Suppressor macrophage treated with lipopolysaccharide for 1 hour (primary cell): ENCODE results near the gene ZBTB7C.

ENCODE experiments used
- DNase-seq, 3 donors: peaks; one replicate each; pipeline ENCODE4 v3.0.0-alpha.2; 2020 to 2022

ZBTB7C gene

DNA sequence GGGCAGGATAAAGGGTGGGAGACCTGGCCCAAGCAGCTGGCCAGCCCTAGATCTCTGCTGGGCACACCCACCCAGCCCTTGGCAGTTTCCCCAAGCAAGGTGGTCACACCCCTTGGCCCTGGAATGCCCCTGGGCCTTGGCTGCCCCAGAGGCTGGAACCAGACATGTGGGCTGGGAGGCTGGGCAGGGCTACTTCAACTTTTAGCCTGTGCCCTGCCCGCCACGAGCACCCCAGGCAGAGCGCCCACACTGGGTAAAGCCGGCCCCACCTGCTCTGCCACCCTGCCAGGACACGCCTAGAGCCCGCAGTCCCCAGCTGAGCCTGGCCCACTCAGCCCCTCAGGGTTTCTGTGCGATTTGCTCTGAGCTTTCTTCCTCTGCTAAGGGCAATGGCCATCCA, 359.0 kb downstream of the ZBTB7C start:
- DNase-seq = no peak

GRCh38 chr18:48049757-48050156, 359.4 kb downstream of the ZBTB7C start:
- DNase-seq = no peak

DNA sequence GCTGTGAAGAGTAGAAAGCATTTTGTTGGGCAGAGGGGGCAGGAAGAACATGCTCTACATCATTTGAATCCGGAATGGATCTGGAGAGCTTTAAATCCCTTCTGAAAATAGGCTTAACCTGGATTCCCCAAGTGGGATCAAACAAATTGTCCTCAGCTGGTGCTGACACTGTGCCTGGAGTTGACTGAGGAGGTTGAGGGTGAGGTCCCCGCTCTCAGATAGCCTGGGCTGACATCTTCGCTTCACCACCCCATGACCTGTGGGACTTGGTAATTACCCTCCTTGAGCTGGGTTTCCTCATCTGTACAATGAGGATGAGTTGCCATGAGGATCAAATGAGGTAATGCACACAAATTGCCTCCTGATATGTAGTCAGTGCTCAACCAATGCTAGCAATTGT, 360.9 kb downstream of the ZBTB7C start:
- no peak for DNase-seq

GRCh38 chr18:48046843-48047242, 362.3 kb downstream of the ZBTB7C start:
- no peak for DNase-seq

DNA sequence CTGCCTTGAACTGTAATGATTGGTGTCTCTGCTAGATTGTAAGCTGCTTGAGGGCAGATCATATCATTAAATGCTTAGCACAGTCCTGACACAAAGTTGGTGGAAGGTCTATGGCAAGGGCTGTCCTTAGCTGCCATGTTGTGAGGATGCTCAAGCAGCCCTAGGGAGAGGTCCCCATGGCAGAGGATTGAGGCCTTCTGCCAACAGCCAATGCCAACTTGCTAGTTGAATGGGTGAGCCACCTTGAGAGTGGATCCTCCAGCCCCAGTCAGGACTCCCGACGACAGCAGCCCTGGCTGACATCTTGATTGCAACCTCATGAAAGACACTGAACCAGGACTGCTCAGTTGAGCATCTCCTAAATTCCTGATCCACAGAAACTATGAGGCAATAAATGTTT, 363.4 kb downstream of the ZBTB7C start:
- DNase-seq = no peak

- no peak for DNase-seq
Observed at GRCh38 chr18:48044944-48045343, 364.2 kb downstream of the ZBTB7C start.

DNA sequence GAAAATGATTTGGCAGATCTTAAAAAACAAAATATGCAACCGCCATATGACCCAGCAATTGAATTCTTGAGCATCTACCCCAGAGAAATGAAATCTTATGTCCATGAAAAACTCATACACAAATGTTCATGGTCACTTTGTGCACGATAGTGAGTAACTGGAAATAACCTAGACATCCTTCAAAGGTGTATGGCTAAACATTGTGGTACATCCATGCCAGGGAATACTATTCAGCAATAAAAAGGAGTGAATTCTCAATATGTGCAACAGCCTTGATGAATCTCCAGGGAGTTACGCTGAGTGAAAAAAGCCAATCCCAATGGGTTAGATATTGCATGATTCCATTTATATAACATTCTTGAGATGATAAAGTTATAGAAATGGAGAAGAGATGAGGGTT, 366.0 kb downstream of the ZBTB7C start:
- no peak for DNase-seq

DNA sequence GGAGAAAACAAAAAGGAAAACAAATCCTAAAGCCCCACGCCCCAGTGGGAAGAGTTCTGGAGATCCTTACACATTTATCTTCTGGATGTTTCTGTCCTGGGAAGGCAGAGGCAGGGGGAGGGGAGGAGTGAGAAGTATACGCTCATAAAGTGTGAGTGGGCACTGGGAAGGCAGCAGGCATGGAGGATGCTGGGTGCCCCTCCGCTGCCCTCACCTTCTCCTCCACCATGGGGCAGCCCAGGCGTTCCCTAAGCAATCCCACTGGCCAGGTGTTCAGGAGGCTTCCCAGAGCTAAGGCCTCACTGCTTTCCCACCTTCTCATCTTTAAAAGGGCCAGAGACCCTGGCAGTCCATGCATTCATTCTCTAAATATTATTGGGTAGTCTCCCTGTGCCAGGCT, 366.8 kb downstream of the ZBTB7C start:
- DNase-seq = no peak

GRCh38 chr18:48040457-48041110, 368.6 kb downstream of the ZBTB7C start:
- no peak for DNase-seq

DNA sequence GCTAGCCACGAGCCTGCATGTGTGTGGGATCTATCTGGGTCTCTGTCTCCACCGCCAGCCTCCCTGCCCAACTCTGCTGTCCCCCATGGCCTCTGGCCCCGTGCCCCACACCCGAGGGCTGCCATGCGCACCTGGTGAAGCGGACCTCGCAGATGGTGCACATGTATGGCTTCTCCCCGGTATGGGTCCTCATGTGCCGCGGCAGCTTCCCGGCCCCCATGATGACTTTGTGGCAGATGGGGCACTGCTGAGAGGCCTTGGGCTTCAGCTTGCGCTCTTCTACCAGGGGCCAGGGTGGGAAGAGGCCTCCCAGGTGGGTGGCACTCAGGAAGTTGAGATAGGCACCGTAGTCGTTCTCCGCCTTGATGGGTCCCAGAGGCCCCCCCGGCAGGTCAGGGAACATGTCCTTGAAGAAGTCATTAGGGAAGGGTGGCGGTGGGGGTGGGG, 369.4 kb downstream of the ZBTB7C start:
- DNase-seq = no peak

DNA sequence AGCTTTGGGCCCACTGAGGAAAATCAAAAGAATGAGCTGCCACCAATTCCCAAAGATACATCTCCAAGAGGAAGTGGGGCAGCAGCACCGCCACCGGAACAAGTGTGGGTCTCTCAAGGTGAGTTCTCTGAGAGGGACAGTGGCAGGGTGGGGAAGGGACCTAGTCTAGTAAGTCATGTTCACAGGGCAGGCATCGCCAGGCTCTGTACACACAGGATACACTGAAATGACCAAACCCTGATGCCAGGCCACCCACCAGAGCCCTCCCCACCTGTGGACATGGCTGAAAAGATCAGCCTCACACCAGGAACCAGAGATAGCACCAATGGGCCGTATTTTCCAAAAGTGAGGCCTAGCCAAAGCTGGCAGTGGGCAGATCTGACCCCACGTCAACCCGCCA, 370.5 kb downstream of the ZBTB7C start:
- DNase-seq = no peak

GRCh38 chr18:48037481-48038271, 371.5 kb downstream of the ZBTB7C start:
- DNase-seq = no peak

- no peak for DNase-seq
Observed at GRCh38 chr18:48036641-48037421, 372.4 kb downstream of the ZBTB7C start.

DNA sequence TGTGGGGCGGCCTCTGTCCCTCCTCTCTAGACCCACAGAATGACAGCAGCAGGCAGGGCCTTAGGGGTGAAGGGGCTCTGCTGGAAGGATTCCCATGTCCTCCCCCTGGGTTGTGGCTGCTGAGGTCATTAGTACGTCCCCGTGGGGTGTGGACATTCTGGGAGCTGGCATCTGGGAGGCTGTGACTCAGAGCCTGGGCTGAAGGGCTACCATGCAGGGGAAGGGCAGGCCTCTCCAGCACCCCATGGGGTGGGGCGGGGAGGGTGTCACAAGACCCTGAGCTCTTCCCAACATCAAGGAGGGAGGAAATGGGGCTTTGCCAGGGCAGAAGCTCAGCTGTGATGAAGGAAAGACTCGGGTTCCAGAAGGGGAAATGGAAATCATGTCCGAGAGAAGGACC, 373.0 kb downstream of the ZBTB7C start:
- peak in 2 of 3 donors; percentile 19 to 22 for DNase-seq

GRCh38 chr18:48035556-48035860, 373.7 kb downstream of the ZBTB7C start:
- no peak for DNase-seq

GRCh38 chr18:48034651-48035555, 374.3 kb downstream of the ZBTB7C start:
- no peak for DNase-seq

DNA sequence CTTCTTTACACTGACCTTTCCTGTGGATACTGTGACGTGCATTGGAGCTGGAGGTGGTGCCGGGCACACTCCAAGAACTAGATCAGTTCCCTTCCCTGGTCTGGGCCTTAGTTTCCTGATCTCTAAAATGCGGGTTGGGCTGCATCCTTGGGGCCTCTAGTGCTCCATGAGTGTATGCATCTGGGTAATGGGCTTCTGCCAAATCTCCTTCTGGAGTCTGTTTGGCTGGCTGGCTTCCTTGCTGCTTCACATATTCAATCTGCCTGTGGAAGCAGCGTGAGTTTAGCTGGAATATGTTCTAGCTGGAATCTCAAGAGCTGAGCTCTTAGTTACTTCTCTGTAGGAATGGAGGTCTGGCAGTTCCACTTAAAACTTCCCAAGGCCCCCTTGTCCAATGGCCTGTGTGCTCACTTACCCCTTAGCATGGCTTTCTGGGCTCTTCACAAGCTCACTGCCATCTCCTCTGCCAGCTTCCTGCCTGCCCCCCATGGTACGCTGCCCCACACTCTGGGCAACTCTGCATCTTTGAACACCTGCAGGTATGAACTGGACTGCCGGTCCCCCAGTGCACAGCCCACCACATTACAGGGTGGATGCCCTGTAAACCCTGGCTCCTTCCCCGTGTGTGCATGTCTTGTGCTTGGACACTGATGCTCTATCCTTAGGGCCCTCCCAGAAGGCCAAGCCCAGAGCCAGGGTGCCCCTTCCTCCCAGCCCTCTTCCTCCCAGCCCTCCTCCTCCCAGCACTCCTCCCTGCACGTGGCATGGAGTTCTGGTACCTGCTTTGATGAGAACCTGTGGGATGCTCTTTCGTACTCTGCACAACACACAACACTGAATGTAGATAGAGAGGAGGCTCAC, 375.2 kb downstream of the ZBTB7C start:
- DNase-seq = no peak

DNA sequence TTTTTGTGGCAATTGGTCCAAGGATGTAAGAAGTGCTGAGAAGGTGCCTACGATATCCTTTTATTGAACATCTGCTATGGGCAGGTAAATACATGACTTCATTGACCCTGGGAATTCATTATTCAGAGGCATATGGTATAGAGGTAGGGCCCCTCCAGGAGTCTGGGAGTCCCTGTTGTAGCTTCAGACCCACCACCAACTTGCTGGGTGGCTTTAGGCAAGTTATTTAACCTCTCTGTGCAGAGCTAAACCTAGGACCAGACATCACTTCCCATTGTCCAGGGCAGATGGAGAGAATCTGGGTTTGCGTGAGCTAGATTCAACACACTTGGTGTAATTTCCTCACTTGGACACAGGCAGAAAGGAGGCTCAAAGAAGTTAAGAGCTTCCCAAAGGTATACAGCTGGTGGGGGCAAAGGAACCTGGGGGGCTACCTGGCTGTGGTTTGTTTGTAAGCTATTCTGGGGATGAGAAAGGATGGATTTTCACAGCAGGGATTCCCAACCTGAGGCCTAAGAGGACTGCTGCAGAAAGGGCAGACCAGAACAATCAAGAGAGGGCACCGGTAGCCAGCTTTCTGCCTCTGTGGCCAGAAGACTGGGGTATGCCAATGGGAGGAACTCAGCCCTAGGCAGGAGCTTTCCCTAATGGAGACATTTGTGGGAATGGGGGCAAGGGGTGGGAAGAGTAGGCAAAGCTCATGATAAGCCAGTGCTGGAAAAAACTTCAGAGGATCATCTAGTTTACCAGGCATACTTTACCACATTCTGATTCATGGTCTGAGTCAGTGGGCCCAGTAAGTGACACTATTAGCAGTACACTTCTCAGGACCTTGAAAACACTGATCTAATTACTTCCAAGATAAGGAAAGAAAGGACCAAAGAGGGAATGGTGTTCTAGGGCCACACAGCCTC, 376.1 kb downstream of the ZBTB7C start:
- no peak for DNase-seq

DNA sequence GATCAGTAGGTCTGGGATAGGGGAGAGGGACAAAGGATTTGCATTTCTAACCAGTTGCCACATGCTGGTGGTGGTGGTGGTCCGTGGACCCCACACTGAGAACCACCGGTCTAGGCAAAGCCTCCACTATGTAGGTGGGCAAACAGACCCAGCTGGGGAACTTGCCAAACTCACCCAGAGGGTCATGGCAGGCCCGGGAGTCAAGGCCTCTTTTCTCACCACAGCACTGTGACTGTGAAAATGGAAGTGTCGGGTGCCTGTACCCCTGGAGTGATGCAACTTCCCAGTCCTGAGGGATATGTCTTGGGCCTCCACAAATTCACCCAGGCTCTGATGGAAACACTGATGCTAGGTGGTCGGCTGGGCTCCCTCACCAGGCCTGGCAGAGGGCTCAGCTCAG, 377.5 kb downstream of the ZBTB7C start:
- DNase-seq = no peak

DNA sequence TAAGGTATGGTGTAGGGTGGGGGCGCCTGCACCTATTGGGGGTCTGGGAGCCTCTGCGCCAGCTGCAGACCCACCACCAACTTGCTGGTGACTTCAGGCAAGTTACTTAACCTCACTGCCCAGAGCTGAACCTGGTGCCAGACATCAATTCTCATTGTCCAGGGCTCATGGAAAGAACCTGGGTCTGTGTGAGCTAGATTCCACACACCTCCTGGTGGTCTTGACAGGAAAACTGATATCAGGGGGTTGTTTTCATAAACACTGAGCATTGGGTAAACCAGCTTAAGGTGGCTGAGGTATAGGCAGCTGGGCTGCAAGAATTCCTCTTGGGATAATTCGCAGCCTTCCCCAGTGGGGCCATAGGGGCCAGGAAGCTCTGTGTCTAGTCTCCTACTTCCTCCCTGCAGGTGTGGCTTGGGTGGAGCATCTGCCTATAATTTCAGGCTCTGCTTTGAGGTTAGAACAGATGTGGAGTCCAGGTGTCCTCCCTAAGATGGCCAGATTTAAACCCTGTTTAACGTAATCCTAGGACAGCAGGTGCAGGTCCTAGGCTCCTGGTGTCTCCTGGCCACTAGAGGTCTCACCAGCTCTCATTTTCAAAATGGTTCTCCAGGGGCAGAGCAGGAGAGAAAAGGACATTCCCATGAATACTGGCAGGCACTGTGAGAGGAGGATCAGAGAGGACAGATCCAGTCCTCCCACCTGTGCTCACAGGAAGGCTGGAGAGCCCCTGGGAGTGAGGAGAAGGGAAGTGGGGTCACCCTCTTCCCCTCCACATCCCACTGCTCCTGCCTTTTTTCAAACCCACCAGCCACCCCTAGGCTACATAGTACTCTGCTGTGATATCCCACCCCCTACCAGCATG, 378.3 kb downstream of the ZBTB7C start:
- DNase-seq = peak; percentile 44 to 52 (median 50)
